HAP-1 (cell line): ENCODE results near the gene SPIN3.
"Not testable (repeated sequence)": the region's sequence is repeated elsewhere in the genome, so short reads cannot be mapped to it uniquely, and the experiment has no call there.

Experiments
- DNase-seq, 2 experiments: peaks; one replicate each; pipeline ENCODE4 v3.0.0-alpha.2; 2016 to 2020; ENCODE audit warnings: low spot score in 2 of 2
- H3K27me3 ChIP-seq: fragments of 250-450 bp; sonication (Bioruptor Pico); 2 replicates; pipeline ENCODE4 v1.5.1; 2020; ENCODE audit warnings: low read depth, mild to moderate bottlenecking, moderate library complexity
- H3K36me3 ChIP-seq: fragments of 250-450 bp; sonication (Bioruptor Pico); replicated peaks from 2 replicates; pipeline ENCODE4 v1.5.1; 2020; ENCODE audit warnings: mild to moderate bottlenecking
- H3K4me1 ChIP-seq: fragments of 250-450 bp; sonication (Bioruptor Pico); 2 replicates; pipeline ENCODE4 v1.5.1; 2020; ENCODE audit warnings: mild to moderate bottlenecking
- H3K4me3 ChIP-seq: fragments of 250-450 bp; sonication (Bioruptor Pico); 2 replicates; pipeline ENCODE4 v1.5.1; 2020; ENCODE audit warnings: mild to moderate bottlenecking, moderate library complexity
- H3K9me3 ChIP-seq: fragments of 250-450 bp; sonication (Bioruptor Pico); 2 replicates; pipeline ENCODE4 v1.5.1; 2020; ENCODE audit warnings: mild to moderate bottlenecking, moderate library complexity
- in situ Hi-C: fragments of 300-500 bp; cut with MboI; formaldehyde crosslinking; loops from 3 replicates; pipeline ENCODE4 v1.14.3; 2020; ENCODE audit warnings: low sequenced_read_pairs, inconsistent platforms, mixed read lengths

Gene SPIN3

GRCh38 chrX:56945226-56945625 is 50.1 kb downstream of the SPIN3 start:
- H3K36me3 ChIP-seq, H3K27me3 ChIP-seq, H3K4me1 ChIP-seq, H3K9me3 ChIP-seq, H3K4me3 ChIP-seq, DNase-seq, in situ Hi-C loops: not testable (repeated sequence)

GRCh38 chrX:56943264-56943663 is 52.1 kb downstream of the SPIN3 start:
- H3K4me3 ChIP-seq, result no peak overlapping the region
- no peaks in the 10 kb centered on the region for H3K9me3 ChIP-seq
- DNase-seq, result no peak
- no peaks in the 10 kb centered on the region for H3K36me3 ChIP-seq
- no peaks in the 10 kb centered on the region for H3K27me3 ChIP-seq
- in situ Hi-C loops, result no loop called here
- H3K4me1 ChIP-seq, result no peaks in the 10 kb centered on the region
